HG02852 (cell line): Measurements from ENCODE around the gene CTBP2.
A peak's percentile ranks its signal among the peaks of the same experiment; 100 is the strongest.
"Not testable (repeated sequence)": the region's sequence is repeated elsewhere in the genome, so short reads cannot be mapped to it uniquely, and the experiment has no call there.

Source experiments
- ATAC-seq: cut with Tn5 transposase; IDR thresholded peaks from one replicate; pipeline ENCODE4 v1.9.1; 2021; ENCODE audit warnings: mild to moderate bottlenecking, moderate library complexity; ENCODE audit not compliant: unreplicated experiment

The CTBP2 gene

DNA sequence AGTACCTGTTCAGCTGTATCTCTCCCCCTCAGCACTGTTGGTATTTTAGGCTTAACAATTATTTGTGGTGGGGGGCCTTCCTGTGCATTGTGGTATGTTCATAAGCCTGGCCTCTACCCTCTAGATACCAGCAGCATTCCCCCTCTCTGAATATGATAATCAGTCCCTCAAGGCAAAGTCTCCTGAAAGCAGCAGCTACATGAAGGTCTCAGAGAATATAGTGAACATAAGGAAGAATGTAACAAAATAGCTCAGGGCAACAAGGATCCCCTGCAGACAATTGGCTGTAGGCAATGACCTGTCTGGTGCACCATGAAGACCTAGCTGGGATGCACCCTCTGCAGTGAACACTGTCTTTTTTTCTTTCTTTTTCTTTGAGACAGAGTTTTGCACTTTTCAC is 86.4 kb downstream of the CTBP2 start:
- ATAC-seq, result no peak

DNA sequence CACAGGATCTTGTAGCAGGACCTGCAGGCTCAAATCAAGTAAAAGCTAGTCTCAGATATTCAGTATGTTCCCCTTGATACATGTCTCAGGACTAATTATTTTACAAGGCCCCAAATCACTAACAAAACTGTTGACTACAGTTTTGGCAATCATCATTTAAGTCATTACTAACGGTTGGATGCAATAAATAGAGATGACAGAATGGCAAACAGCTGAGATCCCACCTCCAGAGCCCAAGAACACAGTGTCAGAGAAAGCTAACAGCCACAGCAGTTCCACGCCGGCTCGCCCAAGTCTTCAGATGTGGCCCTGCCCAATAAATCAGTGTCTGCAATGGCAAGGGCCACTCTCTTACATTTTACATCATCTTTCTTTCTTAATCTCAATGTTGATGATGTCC is 87.6 kb downstream of the CTBP2 start:
- ATAC-seq, result no peak

DNA sequence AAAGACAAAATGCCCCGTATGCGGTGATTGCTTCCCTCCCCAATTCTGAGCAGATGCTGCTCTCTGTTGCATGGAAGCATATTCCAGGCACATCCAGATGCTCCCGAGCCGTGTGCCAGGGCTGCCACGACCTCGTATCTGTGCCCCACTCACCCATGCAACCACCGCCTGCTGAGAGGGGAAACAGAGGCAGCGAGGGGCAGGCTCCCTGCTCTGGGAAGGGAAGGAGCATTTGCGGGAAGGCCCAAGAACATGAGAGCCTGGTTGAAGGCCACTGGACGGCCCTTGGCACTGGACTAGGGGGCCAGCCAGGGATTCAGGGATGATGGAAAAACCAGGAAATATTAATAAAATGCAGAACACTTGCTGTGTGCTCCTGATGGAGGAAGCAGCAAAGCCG is 89.4 kb downstream of the CTBP2 start:
- no peak for ATAC-seq

DNA sequence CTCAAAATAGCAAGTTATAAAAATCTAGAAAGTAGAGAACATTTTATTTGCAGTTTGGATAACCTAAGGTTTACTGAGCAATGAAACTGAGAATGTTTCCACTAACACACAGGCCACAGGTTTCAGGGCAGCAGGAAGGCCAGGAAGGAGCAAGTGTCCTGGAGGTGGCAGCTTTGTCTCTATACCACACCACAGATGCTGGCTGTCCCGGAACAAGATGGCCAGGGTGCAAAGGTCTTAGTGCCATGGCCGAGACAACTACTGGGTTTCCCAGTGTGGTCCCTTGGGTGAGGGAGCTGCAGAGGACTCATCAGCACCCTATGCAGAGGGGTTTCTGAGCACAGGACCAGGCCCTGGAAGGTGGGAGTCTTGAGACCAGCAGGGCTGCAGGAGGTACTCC is 92.0 kb downstream of the CTBP2 start:
- ATAC-seq, result no peak

DNA sequence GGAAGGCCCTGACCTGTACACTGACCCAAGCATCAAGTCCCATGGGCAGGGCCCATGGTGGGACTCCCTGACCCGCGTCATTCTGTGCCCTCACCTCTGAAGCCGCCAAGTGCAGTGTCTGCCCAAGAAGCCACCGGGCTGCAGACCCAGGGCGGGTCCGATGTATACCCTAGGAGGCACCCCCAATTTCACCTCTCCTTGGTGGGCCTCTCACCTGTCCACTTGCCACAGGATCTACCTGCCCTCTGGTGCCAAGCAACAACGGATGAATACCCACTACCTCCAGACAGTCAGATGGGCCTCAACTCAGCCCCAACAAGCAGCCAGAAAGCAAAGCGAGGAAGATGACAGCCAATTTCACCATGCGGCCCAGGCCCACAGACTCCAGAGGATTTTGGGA is 92.6 kb downstream of the CTBP2 start:
- ATAC-seq, result no peak

DNA sequence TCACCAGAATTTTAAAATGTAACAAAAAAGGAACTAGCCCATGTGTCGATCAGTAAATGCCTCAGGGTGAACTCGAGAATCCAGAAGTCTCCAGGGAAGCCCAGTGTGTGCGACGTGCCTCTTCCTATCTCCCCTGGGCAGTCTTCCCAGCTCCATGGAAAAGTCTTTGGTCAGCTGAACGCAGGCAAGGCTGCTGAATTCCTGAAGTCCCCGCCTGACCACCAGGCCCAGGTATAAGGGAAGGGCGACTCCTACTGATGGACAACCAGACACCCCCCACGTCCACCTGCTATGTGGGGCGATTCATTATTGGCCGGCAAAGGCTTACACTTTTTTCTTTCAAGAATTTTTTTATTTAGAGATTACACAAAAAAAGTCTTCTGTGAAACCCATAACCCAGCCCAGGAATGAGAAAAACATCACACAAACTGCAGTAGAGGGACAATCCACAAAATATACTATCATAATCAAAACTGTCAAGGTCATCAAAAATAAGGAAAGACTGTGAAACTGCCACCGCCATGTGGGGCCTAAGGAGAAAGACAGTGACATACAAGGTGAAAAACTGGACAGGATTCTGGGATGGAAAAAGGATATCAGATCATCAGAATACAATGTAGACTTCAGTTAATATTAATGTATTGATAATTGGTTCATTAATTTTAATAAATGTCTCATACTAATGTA is 93.5 kb downstream of the CTBP2 start:
- no peak for ATAC-seq

DNA sequence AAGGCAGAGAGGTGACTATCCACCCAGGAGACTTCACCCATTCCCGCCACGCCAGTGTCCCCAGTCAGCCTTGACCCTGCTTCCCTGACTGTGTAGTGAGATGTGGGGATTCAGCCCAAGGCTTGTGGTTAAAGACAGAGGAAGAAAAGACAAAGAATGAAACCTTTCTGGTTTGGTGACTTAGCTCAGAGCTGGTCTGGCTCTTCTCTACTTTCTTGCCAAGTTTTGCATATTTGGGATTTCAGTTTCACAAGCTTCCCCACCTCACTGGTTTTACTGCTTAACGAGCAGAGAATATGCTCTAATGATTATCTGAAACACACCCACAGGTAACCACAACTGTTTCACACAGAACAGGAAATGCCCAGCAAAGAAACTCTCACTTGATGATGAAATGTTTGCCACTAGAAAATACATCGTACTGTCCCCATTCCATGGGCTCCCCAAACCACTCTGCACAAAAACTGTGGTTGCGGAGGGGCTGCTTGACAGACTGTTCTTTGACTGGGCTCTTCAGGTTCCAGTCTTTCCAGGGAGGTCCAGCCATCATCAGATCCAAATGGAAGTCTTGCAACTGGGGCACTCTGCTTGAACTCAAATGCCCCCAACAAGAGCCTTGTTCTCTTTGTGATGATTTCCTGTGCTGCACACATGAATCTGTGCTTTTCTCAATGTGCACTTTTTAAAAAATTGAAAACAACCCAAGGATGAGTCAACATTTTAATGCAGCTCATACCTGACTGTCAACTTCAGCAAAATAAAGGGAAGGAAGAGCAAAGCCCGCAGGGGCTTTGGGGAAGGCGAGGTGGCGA is 95.5 kb downstream of the CTBP2 start:
- peak; percentile 88 for ATAC-seq

DNA sequence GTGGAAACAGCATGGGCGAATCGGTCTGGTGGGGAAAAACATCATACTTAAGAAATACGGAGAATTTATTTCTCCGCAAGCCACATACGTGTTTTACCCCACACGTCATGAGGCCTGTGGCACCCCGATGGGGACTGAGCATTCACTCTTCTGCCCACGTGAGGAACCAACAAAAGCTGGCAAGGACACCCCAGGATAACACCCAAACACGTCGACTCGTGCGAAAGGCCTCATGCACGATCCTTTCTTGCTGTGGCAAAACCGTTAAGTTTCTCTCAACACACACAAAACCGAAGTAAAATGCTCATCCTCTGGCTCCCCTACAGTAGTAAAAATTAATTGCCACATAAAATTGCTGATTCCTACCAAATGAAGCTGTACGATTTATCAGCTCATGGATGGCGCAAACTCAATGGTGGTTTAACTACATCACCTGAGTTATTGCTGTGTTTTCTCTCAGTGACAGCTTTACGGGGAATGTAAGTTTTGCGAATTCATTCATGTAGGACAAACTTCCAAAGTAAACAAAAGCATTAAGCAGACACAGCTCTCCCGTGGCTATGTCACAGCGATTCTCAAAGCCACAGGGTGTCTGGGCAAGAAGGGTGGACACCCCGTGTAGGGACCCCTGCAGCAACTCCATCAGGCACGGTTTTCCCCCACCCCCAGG is 97.0 kb downstream of the CTBP2 start:
- ATAC-seq, result no peak

DNA sequence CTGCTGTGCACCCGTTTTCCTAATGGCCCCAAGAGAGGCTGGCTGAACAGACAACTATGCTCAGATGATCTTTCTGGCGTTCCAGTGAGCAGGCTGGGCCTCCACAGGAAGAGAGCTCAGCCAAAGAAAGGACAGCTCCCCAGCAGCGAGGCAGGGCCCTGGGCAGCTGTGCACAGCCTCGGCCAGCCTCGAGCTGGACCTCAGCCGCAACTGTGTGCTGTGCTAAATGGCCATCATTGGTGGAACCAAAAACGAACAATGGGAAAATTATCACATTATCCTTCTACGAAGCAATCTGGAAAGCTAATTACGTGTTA is 97.5 kb downstream of the CTBP2 start:
- ATAC-seq, result no peak

DNA sequence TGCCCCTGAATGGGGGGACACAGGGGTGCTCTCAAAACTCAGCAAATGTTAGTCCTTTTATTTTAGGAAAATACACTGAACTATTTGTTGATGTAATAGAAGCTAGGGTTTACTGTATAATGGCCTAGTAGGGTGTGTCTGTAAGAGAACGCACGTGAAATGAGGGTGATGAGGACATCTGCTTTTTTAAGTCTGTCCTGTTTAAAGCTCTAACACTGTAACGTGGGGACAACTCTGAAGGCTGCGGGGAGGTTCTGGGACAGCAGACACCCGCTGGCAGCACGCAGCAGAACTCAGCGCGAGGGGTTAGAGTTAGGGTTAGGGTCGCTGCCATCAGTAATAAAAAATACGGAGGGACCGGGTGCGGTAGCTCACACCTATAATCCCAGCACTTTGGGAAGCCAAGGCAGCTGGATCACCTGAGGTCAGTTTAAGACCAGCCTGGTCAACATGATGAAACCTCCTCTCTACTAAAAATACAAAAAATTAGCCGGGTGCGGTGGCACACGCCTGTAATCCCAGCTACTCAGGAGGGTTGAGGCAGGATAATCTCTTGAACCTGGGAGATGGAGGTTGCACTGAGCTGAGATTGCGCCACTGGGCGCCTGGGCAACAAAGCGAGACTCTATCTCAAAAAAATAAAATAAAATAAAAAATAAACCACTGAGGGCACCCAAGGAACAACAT is 98.0 kb downstream of the CTBP2 start:
- no peak for ATAC-seq

DNA sequence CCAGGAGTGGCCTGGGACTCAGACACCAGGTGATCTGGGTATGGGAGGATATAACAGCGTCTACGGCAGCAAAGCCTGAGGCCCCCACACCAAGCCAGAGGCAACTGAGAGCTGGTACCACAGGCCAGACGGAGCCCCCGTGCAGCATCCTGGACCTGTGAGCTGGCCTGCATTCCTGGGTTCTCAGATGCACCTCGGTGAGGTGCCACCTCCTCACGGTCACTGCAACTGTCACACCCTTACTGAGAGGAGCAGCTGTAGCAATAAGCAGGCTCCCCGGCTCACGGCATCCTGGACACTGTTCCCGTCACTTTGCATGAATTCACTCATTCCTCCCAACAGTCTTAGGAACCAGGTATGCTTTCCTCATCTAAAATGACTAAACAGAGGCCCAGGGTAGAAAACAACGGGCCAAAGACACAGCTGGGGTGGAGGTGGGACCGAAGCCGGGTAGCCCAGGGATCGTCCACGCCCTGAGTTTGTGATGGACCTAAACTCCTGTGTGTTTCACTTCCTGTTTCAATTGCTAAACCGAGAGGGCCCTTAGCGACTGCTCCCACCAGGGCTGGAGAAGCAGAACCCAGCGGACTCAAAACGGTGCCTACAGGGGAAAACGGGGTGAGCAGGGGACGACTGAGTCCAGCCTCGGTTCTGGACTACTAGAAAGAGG is 98.7 kb downstream of the CTBP2 start:
- ATAC-seq, result peak; percentile 34

DNA sequence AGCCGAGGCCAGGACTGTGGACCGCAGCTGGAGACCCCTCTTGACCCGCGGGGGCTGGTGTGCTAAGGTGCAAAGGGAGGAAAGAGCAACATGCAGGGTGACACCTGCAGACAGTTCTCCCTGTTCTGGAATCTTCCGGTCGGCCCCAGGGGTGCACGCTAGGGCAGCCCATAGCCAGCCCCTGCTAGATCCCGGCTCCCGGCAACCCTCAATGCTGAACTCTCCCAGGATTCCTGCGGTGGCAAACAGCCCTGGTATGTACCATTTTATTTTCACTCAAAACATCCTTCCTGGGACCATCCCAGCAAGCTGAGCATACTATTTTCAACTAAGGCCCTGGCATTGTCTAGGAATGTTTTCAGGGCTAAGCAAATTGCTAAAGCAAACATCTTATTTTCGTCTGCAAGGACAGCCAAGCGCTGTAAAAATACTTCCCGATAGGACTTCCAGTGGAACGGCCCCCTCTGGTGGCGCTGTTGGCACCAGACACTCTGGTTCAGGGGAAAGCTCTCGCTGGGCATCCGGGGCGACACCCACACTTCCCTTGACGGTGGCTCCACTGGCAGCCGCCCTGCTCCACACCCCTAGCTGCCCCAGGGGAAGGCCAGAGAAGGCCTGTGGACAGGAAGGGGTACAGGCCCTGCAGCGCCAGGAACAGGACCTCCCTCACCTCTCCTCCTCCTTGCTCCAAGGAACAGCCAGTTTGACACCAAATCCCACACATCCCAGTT is 99.4 kb downstream of the CTBP2 start:
- no peak for ATAC-seq

DNA sequence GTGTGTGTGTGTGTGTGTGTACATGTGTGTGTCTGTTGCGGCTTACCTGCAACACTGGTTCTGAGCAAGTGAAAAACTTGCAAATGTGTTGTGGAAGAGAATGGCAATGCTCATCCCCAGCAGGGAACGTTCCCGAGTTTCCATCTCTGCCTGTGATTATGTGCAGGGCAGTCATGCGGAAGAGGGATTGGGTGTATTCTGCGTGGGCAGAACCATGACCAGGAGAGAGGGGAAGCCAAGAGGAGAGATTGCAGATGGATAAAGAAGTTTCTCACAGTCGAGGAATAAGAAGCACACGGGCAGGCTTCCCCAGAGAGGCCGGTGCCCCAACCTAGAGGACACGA is 99.9 kb downstream of the CTBP2 start:
- ATAC-seq, result no peak

DNA sequence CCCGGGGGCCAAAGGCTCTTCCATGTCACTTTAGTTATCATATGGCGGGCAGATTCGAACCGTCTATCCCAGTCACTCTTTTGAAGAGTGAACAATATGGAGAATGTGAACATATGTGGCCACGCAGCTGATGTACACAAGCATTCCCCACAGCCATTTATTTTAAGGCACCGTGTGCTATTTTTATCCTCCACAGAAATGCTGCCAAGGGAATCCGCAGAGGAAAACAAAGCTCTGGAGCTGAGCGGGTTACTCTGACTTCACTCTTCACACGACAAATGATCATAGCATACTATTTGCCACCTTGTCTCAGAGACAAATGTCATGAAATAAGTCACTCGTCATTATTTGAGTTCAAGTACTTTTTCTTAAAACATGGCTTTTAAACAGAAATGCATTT is 100.3 kb downstream of the CTBP2 start:
- ATAC-seq, result no peak

DNA sequence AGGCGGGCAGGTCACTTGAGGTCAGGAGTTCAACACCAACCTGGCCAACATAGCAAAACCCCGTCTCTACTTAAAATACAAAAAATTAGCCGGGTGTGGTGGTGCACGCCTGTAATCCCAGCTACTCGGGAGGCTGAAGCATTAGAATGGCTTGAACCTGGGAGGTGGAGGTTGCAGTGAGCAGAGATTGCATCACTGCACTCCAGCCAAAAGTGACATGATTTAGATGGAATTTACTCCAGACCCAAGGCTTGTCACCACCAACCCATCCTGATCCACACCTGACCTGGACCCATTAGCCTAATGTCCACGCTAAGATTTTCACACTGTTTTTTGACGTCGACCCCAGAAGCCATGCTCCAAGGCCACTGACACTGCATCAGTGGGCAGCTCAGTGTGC is 101.0 kb downstream of the CTBP2 start:
- ATAC-seq, result not testable (repeated sequence)

DNA sequence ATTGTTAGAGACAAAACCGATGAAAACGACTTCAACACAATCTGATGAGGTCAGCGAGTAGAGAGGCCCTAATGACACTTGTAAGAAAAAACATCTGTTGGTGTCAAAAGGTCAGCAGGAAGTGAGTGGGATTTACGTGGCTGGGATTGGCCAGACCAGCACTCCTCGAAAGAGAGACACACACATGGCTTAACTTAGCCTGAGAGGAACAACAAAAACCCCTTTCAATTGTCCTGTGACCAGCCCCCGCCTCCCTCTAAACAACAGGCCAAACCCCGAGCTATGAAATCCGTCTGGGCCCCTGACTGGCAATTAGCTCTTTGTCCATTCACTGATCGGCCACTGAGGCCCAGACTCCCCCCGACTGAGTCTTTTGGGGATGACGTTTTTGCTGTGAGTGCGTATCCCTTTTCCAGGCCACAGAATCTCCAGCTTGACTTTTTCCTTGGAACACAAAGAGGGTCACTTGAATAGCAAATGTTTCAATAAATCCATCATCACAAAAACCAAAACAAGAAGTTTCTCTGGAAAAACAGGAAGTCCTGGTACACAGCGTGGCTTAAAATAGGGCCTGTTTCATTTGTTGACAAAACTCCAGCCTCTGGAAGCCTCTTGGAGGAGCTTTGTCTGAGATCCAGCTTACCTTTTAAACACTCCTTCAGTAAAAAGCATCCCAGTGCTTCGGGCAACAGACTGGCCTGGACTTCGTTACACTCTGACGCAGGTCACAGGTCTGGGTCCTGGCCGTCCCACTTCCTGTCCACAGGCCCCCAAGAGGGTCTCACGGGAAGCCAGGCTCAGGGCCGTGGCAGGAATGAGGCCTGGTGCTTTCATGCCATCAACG is 103.0 kb downstream of the CTBP2 start:
- peak; percentile 38 for ATAC-seq

DNA sequence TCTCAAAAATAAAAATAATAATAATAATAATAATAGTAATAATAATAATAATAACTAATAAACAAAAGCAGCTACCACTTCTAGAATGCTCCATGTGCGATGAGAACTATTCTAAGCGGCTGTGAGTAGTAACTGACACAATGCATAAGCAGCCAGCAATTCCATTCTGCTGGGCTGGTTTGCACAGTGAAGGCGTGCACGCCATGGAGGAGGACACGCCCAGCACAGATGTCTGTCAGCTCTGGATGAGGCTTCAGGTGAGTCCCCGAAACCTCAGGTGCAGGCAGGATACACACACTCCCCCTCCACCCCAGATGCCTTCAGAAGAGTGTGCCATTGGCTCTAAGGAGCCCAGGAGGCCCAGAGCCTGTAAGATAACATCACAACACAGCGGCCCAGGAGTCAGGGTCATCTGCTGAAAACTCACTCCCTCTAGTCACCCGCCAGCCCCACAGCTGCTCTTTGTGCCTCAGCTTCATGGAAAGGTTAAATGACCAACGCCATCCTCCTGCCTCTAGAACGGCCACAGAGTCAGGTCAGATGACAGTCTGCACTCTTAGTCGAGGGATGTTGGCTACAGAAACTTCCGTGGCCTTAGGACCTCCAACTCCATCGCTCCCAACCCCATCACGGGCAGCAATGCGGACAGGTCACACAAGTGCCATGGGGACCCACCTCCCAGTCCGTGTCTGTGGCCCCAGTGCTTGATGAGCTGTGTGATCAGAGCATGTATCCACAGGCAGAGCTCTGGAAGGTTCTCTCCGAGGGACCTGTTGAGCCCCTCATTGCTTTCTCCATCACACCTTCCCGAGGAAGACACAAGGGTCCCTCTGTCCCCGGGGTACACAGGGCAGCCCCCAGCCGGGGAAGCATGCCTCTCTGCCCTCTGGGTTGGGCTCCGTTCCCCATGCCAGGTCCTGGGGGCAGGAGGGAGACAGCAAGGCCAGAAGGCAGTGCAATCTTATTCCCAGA is 103.9 kb downstream of the CTBP2 start:
- ATAC-seq, result no peak

DNA sequence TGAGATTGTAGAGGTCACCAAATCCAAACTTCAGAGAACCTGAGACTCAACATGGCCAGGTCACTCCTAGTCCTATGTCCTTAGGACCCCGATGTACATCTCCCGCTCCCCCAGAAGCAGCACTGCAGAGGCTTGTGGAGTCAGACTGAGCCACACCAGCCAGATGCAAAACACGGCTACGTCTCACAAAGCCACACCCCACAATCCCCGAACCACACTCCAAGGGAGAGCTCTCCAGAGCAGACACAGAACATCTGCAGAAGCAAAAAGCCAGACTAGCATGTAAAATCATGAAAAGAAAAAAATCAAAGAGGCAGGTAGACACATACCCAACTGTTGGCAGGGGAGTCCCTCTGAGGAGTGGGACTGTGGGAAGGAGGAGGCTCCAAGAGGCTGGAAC is 104.9 kb downstream of the CTBP2 start:
- ATAC-seq, result no peak
